GM12801 (cell line): Measurements from ENCODE around the gene MLST8.

ENCODE experiments used
- TF ChIP-seq, protein P1 (sequence below): IDR thresholded peaks from one replicate; pipeline ENCODE4 v1.5.1; 2011; ENCODE audit warnings: control low read depth; ENCODE audit not compliant: insufficient read length; ENCODE audit errors: extremely low read depth

MLST8 gene

DNA sequence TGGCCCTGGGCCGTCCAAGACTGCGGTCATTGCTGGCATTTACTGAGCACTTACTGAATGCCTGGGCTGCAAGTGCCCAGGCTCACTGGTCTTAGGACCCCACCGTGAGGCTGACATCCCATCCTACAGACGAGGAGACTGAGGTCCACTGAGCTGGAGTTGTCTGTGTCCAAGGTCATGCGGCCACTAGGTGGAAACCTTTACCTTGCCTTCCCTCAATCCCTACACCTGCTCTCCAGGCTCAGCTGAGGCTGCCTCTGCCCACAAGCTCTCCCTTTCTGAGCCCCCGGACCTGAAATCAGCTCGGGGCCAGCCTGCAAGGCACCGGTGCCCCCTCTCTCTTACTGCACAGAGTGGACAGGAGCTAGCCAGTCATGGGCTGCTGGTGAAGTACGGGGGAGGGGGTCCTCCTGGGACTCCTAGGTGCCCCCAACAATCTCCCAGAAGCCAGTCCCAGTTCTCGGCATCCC is 10.4 kb upstream of the MLST8 start:
- TF ChIP-seq, protein P1, sequence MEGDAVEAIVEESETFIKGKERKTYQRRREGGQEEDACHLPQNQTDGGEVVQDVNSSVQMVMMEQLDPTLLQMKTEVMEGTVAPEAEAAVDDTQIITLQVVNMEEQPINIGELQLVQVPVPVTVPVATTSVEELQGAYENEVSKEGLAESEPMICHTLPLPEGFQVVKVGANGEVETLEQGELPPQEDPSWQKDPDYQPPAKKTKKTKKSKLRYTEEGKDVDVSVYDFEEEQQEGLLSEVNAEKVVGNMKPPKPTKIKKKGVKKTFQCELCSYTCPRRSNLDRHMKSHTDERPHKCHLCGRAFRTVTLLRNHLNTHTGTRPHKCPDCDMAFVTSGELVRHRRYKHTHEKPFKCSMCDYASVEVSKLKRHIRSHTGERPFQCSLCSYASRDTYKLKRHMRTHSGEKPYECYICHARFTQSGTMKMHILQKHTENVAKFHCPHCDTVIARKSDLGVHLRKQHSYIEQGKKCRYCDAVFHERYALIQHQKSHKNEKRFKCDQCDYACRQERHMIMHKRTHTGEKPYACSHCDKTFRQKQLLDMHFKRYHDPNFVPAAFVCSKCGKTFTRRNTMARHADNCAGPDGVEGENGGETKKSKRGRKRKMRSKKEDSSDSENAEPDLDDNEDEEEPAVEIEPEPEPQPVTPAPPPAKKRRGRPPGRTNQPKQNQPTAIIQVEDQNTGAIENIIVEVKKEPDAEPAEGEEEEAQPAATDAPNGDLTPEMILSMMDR, result no peak

- TF ChIP-seq, protein P1, result no peak
Measured at GRCh38 chr16:2195322-2196161, 9.7 kb upstream of the MLST8 start.

DNA sequence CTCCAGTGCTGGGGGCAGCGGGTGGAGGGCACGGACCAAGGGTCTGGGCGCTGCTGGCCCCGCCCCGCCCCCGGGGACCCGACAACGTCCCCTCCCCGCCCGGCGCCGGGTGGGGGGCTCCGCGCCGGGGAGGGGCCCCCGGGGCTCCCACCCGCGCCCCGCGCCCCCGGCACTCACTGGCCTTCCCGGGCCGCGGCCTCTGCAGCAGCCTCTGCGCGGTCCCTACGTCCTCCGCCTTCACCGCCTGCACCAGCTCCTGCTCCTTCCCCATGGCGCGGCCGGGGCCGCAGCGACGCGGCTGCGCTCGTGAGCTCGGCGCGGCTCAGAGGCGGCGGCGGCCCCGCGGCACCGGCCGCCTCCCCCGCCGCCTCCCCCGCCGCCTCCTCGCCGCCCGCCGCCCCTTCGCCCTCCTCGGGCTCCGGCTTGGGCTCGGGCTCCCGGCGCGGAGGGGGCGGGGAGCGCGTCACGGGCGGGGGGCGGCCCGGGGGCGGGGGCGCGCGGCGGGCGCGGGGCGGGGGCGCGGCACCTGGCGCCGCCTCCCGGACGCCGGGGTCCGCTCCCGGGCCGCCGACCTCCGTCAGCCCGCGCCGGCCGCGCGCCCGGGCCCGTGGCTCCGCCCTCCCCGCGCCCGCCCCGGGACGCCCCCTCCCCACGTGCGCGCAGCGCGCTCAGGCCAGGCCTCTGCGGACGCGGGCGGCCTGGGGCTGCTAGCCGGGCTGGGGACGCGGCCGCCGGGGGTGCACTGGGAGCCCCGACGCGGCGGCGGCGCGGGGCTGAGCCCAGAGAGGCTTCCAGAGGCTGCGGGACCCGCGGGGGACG is 8.9 kb upstream of the MLST8 start, which contains the start of gene CASKIN1:
Gene CASKIN1 (minus strand): TSS at position 444 of the 819 bp plus-strand sequence. CDS start 173 bp downstream, at position 271.
- TF ChIP-seq, protein P1, result no peak

DNA sequence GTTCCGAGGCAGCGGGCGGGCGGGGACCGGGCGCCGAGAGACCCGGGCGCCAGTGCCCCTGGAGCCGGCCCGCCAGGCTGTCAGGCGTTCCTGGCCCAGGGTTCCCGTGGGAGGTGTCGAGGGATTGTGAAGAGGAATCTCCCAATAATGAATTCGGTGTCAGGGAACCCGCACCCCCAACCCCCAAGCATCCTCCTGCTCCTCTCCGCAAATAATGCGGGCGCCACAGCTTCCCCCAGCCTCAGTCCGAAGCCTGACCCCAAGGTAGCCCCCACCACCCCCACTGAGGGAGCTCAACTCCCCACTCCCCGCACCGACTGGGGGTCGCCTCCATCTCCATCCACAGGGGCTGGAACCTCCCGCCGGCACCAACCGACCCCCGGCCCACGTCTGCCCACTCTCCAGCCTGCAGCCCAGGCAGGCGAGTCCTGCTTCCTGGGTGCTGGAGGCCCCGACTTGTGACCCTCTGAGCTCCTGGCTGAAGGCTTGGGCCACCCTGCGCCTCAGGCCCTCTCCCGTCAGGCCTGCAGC is 8.2 kb upstream of the MLST8 start:
- TF ChIP-seq, protein P1, result no peak

- TF ChIP-seq, protein P1, result no peak
Measured at GRCh38 chr16:2197765-2198164, 7.5 kb upstream of the MLST8 start.

DNA sequence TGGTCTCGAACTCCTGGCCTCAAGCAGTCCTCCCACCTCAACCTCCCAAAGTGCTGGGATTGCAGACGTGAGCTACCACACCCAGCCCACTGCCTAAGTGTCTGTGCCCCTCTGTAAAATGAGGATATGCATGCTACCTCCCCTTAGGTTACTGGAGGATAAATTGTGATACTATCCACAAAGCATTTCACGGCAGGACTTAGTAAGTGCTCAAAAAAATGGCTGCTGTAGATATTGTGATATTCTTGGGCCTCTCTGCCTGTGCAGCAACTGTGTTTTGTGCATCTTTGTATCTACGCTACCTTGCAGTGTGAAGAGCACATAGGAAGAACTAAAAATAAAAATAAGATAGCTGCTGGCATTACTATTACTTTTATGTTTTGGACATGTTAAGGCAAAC is 7.0 kb upstream of the MLST8 start:
- TF ChIP-seq, protein P1, result no peak

GRCh38 chr16:2199095-2199494 is 6.2 kb upstream of the MLST8 start:
- TF ChIP-seq, protein P1, result no peak
